SK-N-SH (cell line): ENCODE data around the gene TRMT1L. TPM values are rescaled to one million over a fixed set of nuclear protein-coding genes. Genes with fewer than 3 reads are reported as not detected.

Experiments used
- CTCF ChIA-PET: fragments of 300-600, 350-600 bp; formaldehyde crosslinking; extraction: SDS; loops from one replicate; lab custom pipeline; 2021; lab: Yijun Ruan, JAX
- POLR2A ChIA-PET: fragments of 350-600 bp; sonication (Branson Sonifier 250); formaldehyde crosslinking; extraction: SDS; loops from one replicate; lab custom pipeline; 2020; ENCODE audit warnings: antibody characterized with exemption, inconsistent platforms; lab: Yijun Ruan, JAX
- DNase-seq: peaks from one replicate; pipeline ENCODE4 v3.0.0; 2012
- H2AFZ ChIP-seq: fragments of 200-600 bp; sonication (generic); 2 replicates; pipeline ENCODE4 v1.8.1; 2016; ENCODE audit warnings: antibody characterized with exemption, mild to moderate bottlenecking, low read depth
- H3F3A ChIP-seq: fragments of 200-600 bp; sonication (generic); replicated peaks from 2 replicates; pipeline ENCODE3; 2016; ENCODE audit warnings: antibody characterized with exemption, mild to moderate bottlenecking; ENCODE audit not compliant: insufficient read depth
- H3K27ac ChIP-seq, 2 experiments: fragments of 200-500 bp in 1 of 2; fragments of 200-600 bp in 1 of 2; sonication (Bioruptor generic) in 1 of 2; sonication (generic), shearing (Covaris generic) in 1 of 2; 2 replicates each; pipeline versions ENCODE4 v1.5.1 to v1.6.1; 2014 to 2016; ENCODE audit warnings: low read depth in 2 of 2, inconsistent platforms in 1 of 2, low read length in 1 of 2, mild to moderate bottlenecking in 1 of 2, mixed read lengths in 1 of 2
- H3K27me3 ChIP-seq: fragments of 200-600 bp; sonication (generic), shearing (Covaris generic); 2 replicates; pipeline ENCODE4 v1.6.1; 2016; ENCODE audit warnings: mixed run types; ENCODE audit not compliant: insufficient read depth
- H3K36me3 ChIP-seq, 2 experiments: fragments of 200-500 bp in 1 of 2; fragments of 200-600 bp in 1 of 2; sonication (Bioruptor generic) in 1 of 2; sonication (generic) in 1 of 2; replicated peaks in 1 of 2; 2 replicates each; pipeline versions ENCODE3 to v1.5.1; 2014 to 2016; ENCODE audit warnings: low read length in 1 of 2, mild to moderate bottlenecking in 1 of 2; ENCODE audit not compliant: insufficient read depth in 2 of 2, control insufficient read depth in 1 of 2
- H3K4me1 ChIP-seq, 2 experiments: fragments of 200-500 bp in 1 of 2; fragments of 200-600 bp in 1 of 2; sonication (Bioruptor generic) in 1 of 2; sonication (generic), shearing (Covaris generic) in 1 of 2; 2 replicates each; pipeline versions ENCODE4 v1.5.1 to v1.6.1; 2014 to 2016; ENCODE audit warnings: low read depth in 1 of 2, low read length in 1 of 2, mixed run types in 1 of 2; ENCODE audit not compliant: insufficient read depth in 2 of 2, control insufficient read depth in 1 of 2
- H3K4me2 ChIP-seq: fragments of 200-600 bp; sonication (generic), shearing (Covaris generic); 2 replicates; pipeline ENCODE4 v1.6.1; 2017; ENCODE audit warnings: mixed run types
- H3K4me3 ChIP-seq, 2 experiments: fragments of 200-500 bp in 1 of 2; fragments of 200-600 bp in 1 of 2; sonication (Bioruptor generic) in 1 of 2; sonication (generic), shearing (Covaris generic) in 1 of 2; 2 replicates each; pipeline versions ENCODE4 v1.5.1 to v1.8.1; 2014 to 2016; ENCODE audit warnings: low read depth in 2 of 2, inconsistent platforms in 1 of 2, low read length in 1 of 2, mild to moderate bottlenecking in 1 of 2, mixed read lengths in 1 of 2, moderate library complexity in 1 of 2
- H3K79me2 ChIP-seq: fragments of 200-600 bp; sonication (generic); 2 replicates; pipeline ENCODE4 v1.8.1; 2017; ENCODE audit warnings: mild to moderate bottlenecking; ENCODE audit not compliant: insufficient read depth
- H3K9ac ChIP-seq: fragments of 200-600 bp; sonication (generic); 2 replicates; pipeline ENCODE4 v1.6.1; 2017; ENCODE audit warnings: mixed run types
- H3K9me2 ChIP-seq: fragments of 200-600 bp; sonication (generic); 2 replicates; pipeline ENCODE4 v1.6.1; 2017; ENCODE audit warnings: mixed run types
- H3K9me3 ChIP-seq: fragments of 200-600 bp; sonication (generic); 2 replicates; pipeline ENCODE4 v1.6.1; 2017; ENCODE audit warnings: mixed run types, mild to moderate bottlenecking, moderate library complexity
- H4K20me1 ChIP-seq: fragments of 200-600 bp; sonication (generic); 2 replicates; pipeline ENCODE4 v1.6.1; 2017; ENCODE audit warnings: mild to moderate bottlenecking, mixed run types; ENCODE audit not compliant: insufficient read depth
- ELF1 ChIP-seq: IDR thresholded peaks from 2 replicates; pipeline ENCODE4 v1.4.0; 2012
- EP300 ChIP-seq, 2 experiments: IDR thresholded peaks; 2 replicates each; pipeline versions ENCODE4 v1.4.0 to v1.6.1; 2012; ENCODE audit warnings: borderline replicate concordance in 1 of 2, low read depth in 1 of 2, low read length in 1 of 2
- EZH2phosphoT487 ChIP-seq: fragments of 200-600 bp; sonication (generic); IDR thresholded peaks from 2 replicates; pipeline ENCODE4 v1.6.1; 2017; ENCODE audit warnings: low read depth, mixed run types, mild to moderate bottlenecking, antibody characterized with exemption, moderate library complexity, borderline replicate concordance
- FOSL2 ChIP-seq: IDR thresholded peaks from 2 replicates; pipeline ENCODE4 v1.4.0; 2012; ENCODE audit warnings: low read depth, mild to moderate bottlenecking, moderate library complexity, borderline replicate concordance
- FOXJ3 ChIP-seq: sonication (generic); formaldehyde crosslinking; IDR thresholded peaks from 2 replicates; pipeline ENCODE4 v1.5.1; 2020; ENCODE audit warnings: mild to moderate bottlenecking, missing genetic modification reagents
- GATA2 ChIP-seq: sonication (generic); formaldehyde crosslinking; IDR thresholded peaks from 2 replicates; pipeline ENCODE4 v1.5.0; 2020; ENCODE audit warnings: mild to moderate bottlenecking, missing genetic modification reagents
- JUND ChIP-seq: IDR thresholded peaks from 2 replicates; pipeline ENCODE4 v1.4.0; 2012
- MEF2A ChIP-seq: IDR thresholded peaks from 2 replicates; pipeline ENCODE4 v1.4.0; 2012; ENCODE audit warnings: low read depth, borderline replicate concordance
- MXI1 ChIP-seq: IDR thresholded peaks from 2 replicates; pipeline ENCODE4 v1.6.1; 2012; ENCODE audit warnings: mild to moderate bottlenecking, low read depth, low read length, improper control_type of control experiment
- NFIC ChIP-seq: IDR thresholded peaks from 2 replicates; pipeline ENCODE4 v1.4.0; 2012; ENCODE audit warnings: borderline replicate concordance
- NRF1 ChIP-seq: IDR thresholded peaks from 2 replicates; pipeline ENCODE4 v1.6.1; 2012; ENCODE audit warnings: low read depth, mild to moderate bottlenecking, low read length
- POLR2AphosphoS5 ChIP-seq: IDR thresholded peaks from 2 replicates; pipeline ENCODE4 v1.6.1; 2012; ENCODE audit warnings: low read depth, low read length
- RFX5 ChIP-seq: IDR thresholded peaks from 2 replicates; pipeline ENCODE4 v1.6.1; 2012; ENCODE audit warnings: mild to moderate bottlenecking, improper control_type of control experiment, low read length
- RXRA ChIP-seq: IDR thresholded peaks from 2 replicates; pipeline ENCODE4 v1.4.0; 2012; ENCODE audit warnings: low read depth, mild to moderate bottlenecking, borderline replicate concordance
- SMC3 ChIP-seq: IDR thresholded peaks from 2 replicates; pipeline ENCODE4 v1.6.1; 2012; ENCODE audit warnings: low read depth, low read length, improper control_type of control experiment
- TAF1 ChIP-seq: IDR thresholded peaks from 2 replicates; pipeline ENCODE4 v1.6.1; 2012; ENCODE audit warnings: low read depth, mild to moderate bottlenecking, low read length, moderate library complexity, borderline replicate concordance
- TCF12 ChIP-seq: IDR thresholded peaks from 2 replicates; pipeline ENCODE4 v1.4.0; 2012
- USF1 ChIP-seq: IDR thresholded peaks from 2 replicates; pipeline ENCODE4 v1.4.0; 2012; ENCODE audit warnings: low read depth, borderline replicate concordance
- USF2 ChIP-seq: fragments of 150-350 bp; IDR thresholded peaks from 2 replicates; pipeline ENCODE4 v1.6.1; 2017; ENCODE audit warnings: antibody characterized with exemption, low read length, low read depth, borderline replicate concordance
- WGBS: methylation state at CpG from one replicate; pipeline ENCODE4 v1.1.6; 2017; ENCODE audit warnings: low lambda C conversion rate; 5-methylcytosine and 5-hydroxymethylcytosine counted together
- polyA plus RNA-seq, 3 experiments: library from polyadenylated mRNA; depleted of rRNA; stranded (reverse); fragments of >200 nt; gene quantifications; 2 replicates each; pipeline ENCODE4 v1.2.3, GENCODE V29; 2012
- TF ChIP-seq, protein P1 (sequence below): fragments of 200-600 bp; sonication (generic); IDR thresholded peaks from 2 replicates; pipeline ENCODE4 v1.6.1; 2017; ENCODE audit warnings: antibody characterized with exemption, mild to moderate bottlenecking, moderate library complexity
- TF ChIP-seq, protein P2 (sequence below): IDR thresholded peaks from 2 replicates; pipeline ENCODE4; 2012
- TF ChIP-seq, protein P3 (sequence below): fragments of 150-350 bp; IDR thresholded peaks from 2 replicates; pipeline ENCODE4 v1.6.1; 2016; ENCODE audit warnings: mild to moderate bottlenecking, low read depth, low read length

The TRMT1L gene
- polyA plus RNA-seq, 1 of the 3 experiments (the other 2 are of a cell fraction): 12.2 TPM

- H3F3A ChIP-seq: peaks cover 25% of the 10 kb centered on the region
- CTCF ChIA-PET: interaction anchor here (0.6 to 1.1 kb wide), 2 partner anchors 26 to 28 kb away, joined by 3 to 4 read pairs; no protein-coding TSS in a partner anchor
These were observed 12.5 kb downstream of the TRMT1L start for GRCh38 chr1:185144233-185144632.

DNA sequence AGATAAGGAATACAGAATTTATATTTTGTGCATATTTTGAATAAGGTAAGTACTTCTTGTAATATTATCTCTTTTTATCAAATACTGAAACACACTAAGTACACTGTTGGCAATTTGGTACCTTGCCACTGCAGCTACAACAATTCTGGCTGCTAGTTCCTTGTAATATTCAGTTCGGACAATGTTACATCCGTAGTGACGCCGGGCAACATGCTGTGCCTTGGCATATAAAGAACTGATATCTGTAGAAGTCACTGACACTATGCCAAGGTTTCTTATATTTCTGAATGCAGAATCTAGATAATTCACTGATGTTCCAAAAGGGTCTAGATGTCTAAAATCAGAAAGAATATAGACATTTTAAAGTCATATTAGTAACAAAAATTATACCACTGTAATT is 17.5 kb downstream of the TRMT1L start:
- CTCF ChIA-PET: no interaction called here
- POLR2A ChIA-PET: no interaction called here
- peaks cover 24% of the 10 kb centered on the region for H3F3A ChIP-seq
- H3K36me3 ChIP-seq: peaks cover 75 to 76% of the 10 kb centered on the region in 2 experiments
- no peaks in the 10 kb centered on the region for H3K27me3 ChIP-seq
- H3K79me2 ChIP-seq: no peaks in the 10 kb centered on the region
- no peak overlapping the region for H2AFZ ChIP-seq
- no peak overlapping the region for H3K4me3 ChIP-seq
- H3K9me3 ChIP-seq: no peaks in the 10 kb centered on the region
- no peaks in the 10 kb centered on the region; a peak in 1 of 4 replicates for H3K4me1 ChIP-seq
- H4K20me1 ChIP-seq: no peaks in the 10 kb centered on the region
- DNase-seq: no peak
- no peak overlapping the region for H3K9ac ChIP-seq
- H3K4me2 ChIP-seq: no peak overlapping the region
- 92% methylated on average over 4 of the region's 4 CpGs for WGBS
- no peaks in the 10 kb centered on the region for H3K9me2 ChIP-seq
- no peak overlapping the region for H3K27ac ChIP-seq
- no peak for TF ChIP-seq GATA2
- no peak for TF ChIP-seq FOSL2
- no peak for TF ChIP-seq USF2
- TF ChIP-seq NRF1: no peak
- no peak for TF ChIP-seq USF1
- TF ChIP-seq, protein P1, sequence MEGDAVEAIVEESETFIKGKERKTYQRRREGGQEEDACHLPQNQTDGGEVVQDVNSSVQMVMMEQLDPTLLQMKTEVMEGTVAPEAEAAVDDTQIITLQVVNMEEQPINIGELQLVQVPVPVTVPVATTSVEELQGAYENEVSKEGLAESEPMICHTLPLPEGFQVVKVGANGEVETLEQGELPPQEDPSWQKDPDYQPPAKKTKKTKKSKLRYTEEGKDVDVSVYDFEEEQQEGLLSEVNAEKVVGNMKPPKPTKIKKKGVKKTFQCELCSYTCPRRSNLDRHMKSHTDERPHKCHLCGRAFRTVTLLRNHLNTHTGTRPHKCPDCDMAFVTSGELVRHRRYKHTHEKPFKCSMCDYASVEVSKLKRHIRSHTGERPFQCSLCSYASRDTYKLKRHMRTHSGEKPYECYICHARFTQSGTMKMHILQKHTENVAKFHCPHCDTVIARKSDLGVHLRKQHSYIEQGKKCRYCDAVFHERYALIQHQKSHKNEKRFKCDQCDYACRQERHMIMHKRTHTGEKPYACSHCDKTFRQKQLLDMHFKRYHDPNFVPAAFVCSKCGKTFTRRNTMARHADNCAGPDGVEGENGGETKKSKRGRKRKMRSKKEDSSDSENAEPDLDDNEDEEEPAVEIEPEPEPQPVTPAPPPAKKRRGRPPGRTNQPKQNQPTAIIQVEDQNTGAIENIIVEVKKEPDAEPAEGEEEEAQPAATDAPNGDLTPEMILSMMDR: no peak
- no peak for TF ChIP-seq POLR2AphosphoS5
- TF ChIP-seq ELF1: no peak
- TF ChIP-seq, protein P2, sequence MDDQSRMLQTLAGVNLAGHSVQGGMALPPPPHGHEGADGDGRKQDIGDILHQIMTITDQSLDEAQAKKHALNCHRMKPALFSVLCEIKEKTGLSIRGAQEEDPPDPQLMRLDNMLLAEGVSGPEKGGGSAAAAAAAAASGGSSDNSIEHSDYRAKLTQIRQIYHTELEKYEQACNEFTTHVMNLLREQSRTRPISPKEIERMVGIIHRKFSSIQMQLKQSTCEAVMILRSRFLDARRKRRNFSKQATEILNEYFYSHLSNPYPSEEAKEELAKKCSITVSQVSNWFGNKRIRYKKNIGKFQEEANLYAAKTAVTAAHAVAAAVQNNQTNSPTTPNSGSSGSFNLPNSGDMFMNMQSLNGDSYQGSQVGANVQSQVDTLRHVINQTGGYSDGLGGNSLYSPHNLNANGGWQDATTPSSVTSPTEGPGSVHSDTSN: no peak
- TF ChIP-seq MXI1: no peak

More at GRCh38 chr1:185144233-185144632, 12.5 kb downstream of the TRMT1L start:
- Histone ChIP-seq H2AFZ (no peak overlapping the region), H3K4me2 (peak overlapping the region; percentile 27; the same call in 1 of the 2 replicates), H3K9ac (peak overlapping the region; percentile 26; the same call in 1 of the 2 replicates), H3K9me2 (no peaks in the 10 kb centered on the region), H3K27me3 (no peaks in the 10 kb centered on the region), H3K9me3 (no peaks in the 10 kb centered on the region), H4K20me1 (no peaks in the 10 kb centered on the region), H3K4me1 (peaks cover 0 to 6% of the 10 kb centered on the region in 2 experiments; a peak in 1 of 4 replicates), H3K36me3 (peaks cover 75 to 86% of the 10 kb centered on the region in 2 experiments), H3K4me3 (no peak overlapping the region), H3K79me2 (no peaks in the 10 kb centered on the region), H3K27ac (peak overlapping the region; percentile 72 to 75; a peak in 3 of 4 replicates)
- TF ChIP-seq SMC3: no peak
- TF ChIP-seq TAF1: no peak
- TF ChIP-seq JUND: peak; percentile 38; the same call in 1 of the 2 replicates
- TF ChIP-seq, protein P3, sequence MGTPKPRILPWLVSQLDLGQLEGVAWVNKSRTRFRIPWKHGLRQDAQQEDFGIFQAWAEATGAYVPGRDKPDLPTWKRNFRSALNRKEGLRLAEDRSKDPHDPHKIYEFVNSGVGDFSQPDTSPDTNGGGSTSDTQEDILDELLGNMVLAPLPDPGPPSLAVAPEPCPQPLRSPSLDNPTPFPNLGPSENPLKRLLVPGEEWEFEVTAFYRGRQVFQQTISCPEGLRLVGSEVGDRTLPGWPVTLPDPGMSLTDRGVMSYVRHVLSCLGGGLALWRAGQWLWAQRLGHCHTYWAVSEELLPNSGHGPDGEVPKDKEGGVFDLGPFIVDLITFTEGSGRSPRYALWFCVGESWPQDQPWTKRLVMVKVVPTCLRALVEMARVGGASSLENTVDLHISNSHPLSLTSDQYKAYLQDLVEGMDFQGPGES: no peak
- TF ChIP-seq FOSL2: peak; percentile 47; the same call in 1 of the 2 replicates
- TF ChIP-seq MEF2A: peak; percentile 70; the same call in 1 of the 2 replicates
- no peak for TF ChIP-seq RFX5
- TF ChIP-seq EZH2phosphoT487: no peak
- TF ChIP-seq FOXJ3 (CRISPR knock-in tag): no peak
- TF ChIP-seq TCF12: peak; percentile 62
- TF ChIP-seq NFIC: no peak
- TF ChIP-seq, protein P2: no peak
- peak in 1 of 2 experiments; percentile 31; a peak in 1 of 4 replicates for TF ChIP-seq EP300 (IDR thresholded peaks at IDR 0.05; ENCODE audit: borderline replicate concordance in 1 of 2, low read depth in 1 of 2, low read length in 1 of 2)
- TF ChIP-seq RXRA: no peak
- no peak for TF ChIP-seq USF1
- POLR2A ChIA-PET: no interaction called here
- DNase-seq: no peak
